H1 (cell line): Measurements from ENCODE around the gene RALY. TPM values are rescaled to one million over a fixed set of nuclear protein-coding genes. Genes with fewer than 3 reads are reported as not detected.

Experiments
- CBX8 ChIP-seq: fragments of 300-800, 300-1000 bp; sonication (generic); IDR thresholded peaks from 2 replicates; pipeline ENCODE4 v1.7.1; 2016; ENCODE audit warnings: low read depth, low read length, borderline replicate concordance
- NRF1 ChIP-seq: IDR thresholded peaks from 2 replicates; pipeline ENCODE4 v1.6.1; 2011; ENCODE audit warnings: mild to moderate bottlenecking, low read depth, low read length, improper control_type of control experiment
- TCF12 ChIP-seq: IDR thresholded peaks from 2 replicates; pipeline ENCODE4 v1.6.1; 2011; ENCODE audit warnings: low read depth, mild to moderate bottlenecking, low read length
- polyA plus RNA-seq, 7 experiments: library from polyadenylated mRNA; depleted of rRNA in 3 of 7; stranded (reverse) in 5 of 7; unstranded in 2 of 7; fragments of >200 nt in 5 of 7; fragments of 200-250 nt in 2 of 7; gene quantifications; 1 replicate in 5 of 7; 2 replicates in 1 of 7; 4 replicates in 1 of 7; pipeline versions ENCODE4 v1.2.1 to v1.2.3, GENCODE V29; 2011 to 2013; ENCODE audit warnings: missing spikeins in 2 of 7, mixed read lengths in 2 of 7
- total RNA-seq: library from RNA; stranded (reverse); fragmentation: NEBNext Ultra II Directional; extraction: Animal tissue kit (Norgen Biotek cat#: 25700); gene quantifications from 2 replicates; pipeline ENCODE4 v1.2.1, GENCODE V29; 2021

RALY gene
- total and polyA plus RNA-seq, 2 of the 8 experiments (the other 6 are each of a cell fraction or from before 2014, with no cell fraction given), result 133 to 148 TPM

GRCh38 chr20:34079818-34080217, 86.1 kb downstream of the RALY start (continued):
- TF ChIP-seq NRF1 (no peak), CBX8 (no peak), TCF12 (no peak)
